Testis (tissue), 2 donors: Measurements from ENCODE around the gene STARD7.

Experiments
- POLR2A ChIP-seq: fragments of 450-650 bp; IDR thresholded peaks from one replicate; pipeline ENCODE4 v1.6.1; 2017; ENCODE audit warnings: antibody characterized with exemption, mild to moderate bottlenecking, moderate library complexity
- TF ChIP-seq, protein P1 (sequence below), 3 experiments: fragments of 450-650 bp in 2 of 3; fragments of 200-600 bp in 1 of 3; sonication (generic) in 1 of 3; IDR thresholded peaks; one replicate each; pipeline ENCODE4 v1.5.1; 2016 to 2019; ENCODE audit warnings: antibody characterized with exemption in 3 of 3, mild to moderate bottlenecking in 2 of 3, moderate library complexity in 1 of 3

DNA sequence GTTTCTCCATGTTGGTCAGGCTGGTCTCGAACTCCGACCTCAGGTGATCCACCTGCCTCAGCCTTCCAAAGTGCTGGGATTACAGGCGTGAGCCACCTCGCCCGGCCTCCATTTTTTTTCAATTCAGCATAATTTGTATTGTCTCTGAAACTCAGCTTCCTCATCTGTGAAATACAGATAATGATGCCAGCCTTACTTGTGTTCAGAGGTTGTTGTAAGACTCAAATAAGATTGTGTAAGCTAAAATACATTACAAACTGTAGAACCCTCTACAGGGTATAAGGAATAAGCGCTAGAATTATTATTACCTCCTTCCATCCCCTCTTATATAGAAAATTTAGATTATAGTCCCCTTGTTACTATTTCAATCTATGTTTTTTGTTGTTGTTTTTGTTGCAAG, 24.8 kb upstream of the STARD7 start:
- TF ChIP-seq, protein P1, sequence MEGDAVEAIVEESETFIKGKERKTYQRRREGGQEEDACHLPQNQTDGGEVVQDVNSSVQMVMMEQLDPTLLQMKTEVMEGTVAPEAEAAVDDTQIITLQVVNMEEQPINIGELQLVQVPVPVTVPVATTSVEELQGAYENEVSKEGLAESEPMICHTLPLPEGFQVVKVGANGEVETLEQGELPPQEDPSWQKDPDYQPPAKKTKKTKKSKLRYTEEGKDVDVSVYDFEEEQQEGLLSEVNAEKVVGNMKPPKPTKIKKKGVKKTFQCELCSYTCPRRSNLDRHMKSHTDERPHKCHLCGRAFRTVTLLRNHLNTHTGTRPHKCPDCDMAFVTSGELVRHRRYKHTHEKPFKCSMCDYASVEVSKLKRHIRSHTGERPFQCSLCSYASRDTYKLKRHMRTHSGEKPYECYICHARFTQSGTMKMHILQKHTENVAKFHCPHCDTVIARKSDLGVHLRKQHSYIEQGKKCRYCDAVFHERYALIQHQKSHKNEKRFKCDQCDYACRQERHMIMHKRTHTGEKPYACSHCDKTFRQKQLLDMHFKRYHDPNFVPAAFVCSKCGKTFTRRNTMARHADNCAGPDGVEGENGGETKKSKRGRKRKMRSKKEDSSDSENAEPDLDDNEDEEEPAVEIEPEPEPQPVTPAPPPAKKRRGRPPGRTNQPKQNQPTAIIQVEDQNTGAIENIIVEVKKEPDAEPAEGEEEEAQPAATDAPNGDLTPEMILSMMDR (IDR thresholded peaks at IDR 0.05) = no peak
- no peak for TF ChIP-seq POLR2A
